CD4-positive, CD25-positive, alpha-beta regulatory T cell (primary cell): ENCODE measurements around the gene RBM19. TPM values are rescaled to one million over a fixed set of nuclear protein-coding genes. Genes with fewer than 3 reads are reported as not detected.

Source experiments
- ATAC-seq, 2 donors: fragments of 150-1000 bp; cut with Tn5 transposase; one replicate each; pipeline ENCODE4 v1.10.0; 2021; ENCODE audit warnings: low read depth in 2 of 2, moderate number of reproducible peaks in 2 of 2, moderate library complexity in 1 of 2
- DNase-seq, 3 donors: peaks; one replicate each; pipeline versions ENCODE4 v3.0.0 to v3.0.0-alpha.2; 2012 to 2022; ENCODE audit warnings: mixed read lengths in 1 of 3
- H3K27ac ChIP-seq: one replicate; pipeline ENCODE4 v1.7.0; 2013; ENCODE audit warnings: mild to moderate bottlenecking, low read length; ENCODE audit not compliant: insufficient read depth, poor library complexity, severe bottlenecking
- H3K27me3 ChIP-seq: one replicate; pipeline ENCODE4 v1.7.0; 2013; ENCODE audit warnings: low read length; ENCODE audit not compliant: control insufficient read depth, insufficient read depth
- H3K36me3 ChIP-seq: one replicate; pipeline ENCODE4 v1.7.0; 2013; ENCODE audit warnings: mild to moderate bottlenecking, low read length, moderate library complexity; ENCODE audit not compliant: control insufficient read depth, insufficient read depth
- H3K4me1 ChIP-seq: 2 replicates; pipeline ENCODE4 v1.7.0; 2013; ENCODE audit warnings: mild to moderate bottlenecking, low read length; ENCODE audit not compliant: insufficient read depth, control insufficient read depth, poor library complexity, severe bottlenecking
- H3K4me3 ChIP-seq: one replicate; pipeline ENCODE4 v1.7.0; 2013; ENCODE audit warnings: low read depth, mild to moderate bottlenecking, low read length, moderate library complexity
- H3K9me3 ChIP-seq, 2 experiments: 1 replicate in 1 of 2; 2 replicates in 1 of 2; pipeline ENCODE4 v1.7.0; 2013; ENCODE audit warnings: low read length in 2 of 2, mild to moderate bottlenecking in 1 of 2, moderate library complexity in 1 of 2; ENCODE audit not compliant: control insufficient read depth in 2 of 2
- H3K27ac Mint-ChIP-seq, 3 donors: one replicate each; pipeline ENCODE4 v1.8.0; 2020 to 2022; ENCODE audit warnings: mild to moderate bottlenecking in 3 of 3, mixed read lengths in 3 of 3, moderate library complexity in 2 of 3
- H3K27me3 Mint-ChIP-seq: one replicate; pipeline ENCODE4 v1.8.0; 2022; ENCODE audit warnings: mild to moderate bottlenecking, mixed read lengths
- H3K36me3 Mint-ChIP-seq: one replicate; pipeline ENCODE4 v1.8.0; 2020; ENCODE audit warnings: mixed read lengths
- H3K4me1 Mint-ChIP-seq, 4 donors: one replicate each; pipeline ENCODE4 v1.8.0; 2020 to 2022; ENCODE audit warnings: mixed read lengths in 4 of 4, mild to moderate bottlenecking in 1 of 4
- H3K4me3 Mint-ChIP-seq, 4 donors: one replicate each; pipeline ENCODE4 v1.8.0; 2020 to 2022; ENCODE audit warnings: mild to moderate bottlenecking in 4 of 4, mixed read lengths in 4 of 4, moderate library complexity in 3 of 4
- H3K9me3 Mint-ChIP-seq, 7 donors: one replicate each; pipeline ENCODE4 v1.8.0; 2020 to 2022; ENCODE audit warnings: mixed read lengths in 7 of 7, mild to moderate bottlenecking in 3 of 7, moderate library complexity in 2 of 7
- polyA plus RNA-seq, 4 donors: library from polyadenylated mRNA; unstranded; fragments of 300-500 nt; fragmentation: Illumina TruSeq; gene quantifications; one replicate each; pipeline ENCODE4 v1.2.3, GENCODE V29; 2021
- total RNA-seq: library from RNA; stranded (reverse); gene quantifications from one replicate; pipeline ENCODE4 v1.2.3, GENCODE V29; 2022

RBM19 gene
- total and polyA plus RNA-seq, 5 donors from 2014 or later, result 6.3 to 66.2 (median 6.9) TPM

GRCh38 chr12:113844495-113845210, 121.5 kb downstream of the RBM19 start:
- H3K27ac ChIP-seq, result no peak overlapping the region
- Mint-ChIP-seq H3K4me1 (no peaks in the 10 kb centered on the region), H3K27me3 (no peaks in the 10 kb centered on the region), H3K4me3 (no peak overlapping the region), H3K27ac (no peak overlapping the region), H3K9me3 (no peaks in the 10 kb centered on the region), H3K36me3 (peaks cover 33% of the 10 kb centered on the region)
- ATAC-seq (no peak), DNase-seq (no peak)
- peaks cover 18% of the 10 kb centered on the region for H3K36me3 ChIP-seq
- no peak overlapping the region for H3K4me3 ChIP-seq
- H3K9me3 ChIP-seq, result no peaks in the 10 kb centered on the region
- no peaks in the 10 kb centered on the region for H3K4me1 ChIP-seq
- no peaks in the 10 kb centered on the region for H3K27me3 ChIP-seq

- Mint-ChIP-seq H3K9me3 (no peaks in the 10 kb centered on the region), H3K36me3 (peaks cover 30% of the 10 kb centered on the region), H3K27me3 (no peaks in the 10 kb centered on the region), H3K27ac (peak overlapping the region in 1 of 3 donors; percentile 61), H3K4me3 (no peak overlapping the region), H3K4me1 (peaks cover 0 to 1% (median 0%) of the 10 kb centered on the region in 4 donors)
- DNase-seq (no peak), ATAC-seq (no peak)
- Histone ChIP-seq H3K27ac (no peak overlapping the region), H3K4me3 (no peak overlapping the region), H3K9me3 (no peaks in the 10 kb centered on the region), H3K36me3 (peaks cover 16% of the 10 kb centered on the region), H3K27me3 (no peaks in the 10 kb centered on the region), H3K4me1 (no peaks in the 10 kb centered on the region)
Measured at GRCh38 chr12:113842699-113843098, 123.4 kb downstream of the RBM19 start.

GRCh38 chr12:113841786-113842185, 124.3 kb downstream of the RBM19 start:
- H3K4me3 ChIP-seq, result no peak overlapping the region
- H3K36me3 ChIP-seq, result peaks cover 16% of the 10 kb centered on the region
- no peak overlapping the region for H3K4me3 Mint-ChIP-seq
- no peak overlapping the region for H3K27ac ChIP-seq
- no peaks in the 10 kb centered on the region for H3K27me3 Mint-ChIP-seq
- no peaks in the 10 kb centered on the region for H3K9me3 ChIP-seq
- peaks cover 0 to 2% (median 0%) of the 10 kb centered on the region in 4 donors for H3K4me1 Mint-ChIP-seq
- H3K27ac Mint-ChIP-seq, result peak overlapping the region in 1 of 3 donors; percentile 35
- H3K4me1 ChIP-seq, result no peaks in the 10 kb centered on the region
- ATAC-seq, result no peak
- H3K36me3 Mint-ChIP-seq, result peaks cover 28% of the 10 kb centered on the region
- no peaks in the 10 kb centered on the region for H3K9me3 Mint-ChIP-seq
- DNase-seq, result no peak
- H3K27me3 ChIP-seq, result no peaks in the 10 kb centered on the region

- ATAC-seq (no peak), DNase-seq (no peak)
- Histone ChIP-seq H3K27me3 (no peaks in the 10 kb centered on the region), H3K9me3 (no peaks in the 10 kb centered on the region), H3K27ac (no peak overlapping the region), H3K36me3 (peaks cover 16% of the 10 kb centered on the region), H3K4me3 (no peak overlapping the region), H3K4me1 (no peaks in the 10 kb centered on the region)
- Mint-ChIP-seq H3K9me3 (no peaks in the 10 kb centered on the region), H3K27me3 (no peaks in the 10 kb centered on the region), H3K36me3 (peaks cover 24% of the 10 kb centered on the region), H3K4me3 (no peak overlapping the region), H3K27ac (peak overlapping the region in 2 of 3 donors; percentile 46 to 87), H3K4me1 (peaks cover 0 to 2% (median 0%) of the 10 kb centered on the region in 4 donors)
Measured at GRCh38 chr12:113840401-113841042, 125.6 kb downstream of the RBM19 start.

- Histone ChIP-seq H3K27ac (no peak overlapping the region), H3K4me1 (no peaks in the 10 kb centered on the region), H3K27me3 (no peaks in the 10 kb centered on the region), H3K36me3 (peaks cover 9% of the 10 kb centered on the region), H3K9me3 (no peaks in the 10 kb centered on the region), H3K4me3 (no peak overlapping the region)
- Mint-ChIP-seq H3K36me3 (peaks cover 28% of the 10 kb centered on the region), H3K9me3 (no peaks in the 10 kb centered on the region), H3K4me1 (peaks cover 0 to 5% (median 0%) of the 10 kb centered on the region in 4 donors), H3K27me3 (no peaks in the 10 kb centered on the region), H3K27ac (no peak overlapping the region), H3K4me3 (no peak overlapping the region)
- no peak for DNase-seq
- no peak for ATAC-seq
Measured at GRCh38 chr12:113838896-113839295, 127.2 kb downstream of the RBM19 start.

GRCh38 chr12:113837528-113838296, 128.4 kb downstream of the RBM19 start:
- H3K27me3 Mint-ChIP-seq, result no peaks in the 10 kb centered on the region
- H3K36me3 ChIP-seq, result peaks cover 3% of the 10 kb centered on the region
- H3K4me3 ChIP-seq, result no peak overlapping the region
- H3K4me1 ChIP-seq, result no peaks in the 10 kb centered on the region
- no peaks in the 10 kb centered on the region for H3K9me3 ChIP-seq
- no peak overlapping the region for H3K27ac ChIP-seq
- peak overlapping the region in 2 of 3 donors; percentile 25 to 55 for H3K27ac Mint-ChIP-seq
- H3K36me3 Mint-ChIP-seq, result peaks cover 28% of the 10 kb centered on the region
- H3K4me1 Mint-ChIP-seq, result peaks cover 0 to 5% (median 0%) of the 10 kb centered on the region in 4 donors
- no peak overlapping the region for H3K4me3 Mint-ChIP-seq
- no peaks in the 10 kb centered on the region for H3K27me3 ChIP-seq
- DNase-seq (no peak), ATAC-seq (no peak)
- no peaks in the 10 kb centered on the region for H3K9me3 Mint-ChIP-seq

- H3K27me3 Mint-ChIP-seq, result no peaks in the 10 kb centered on the region
- H3K4me1 Mint-ChIP-seq, result peaks cover 0 to 5% (median 0%) of the 10 kb centered on the region in 4 donors
- no peaks in the 10 kb centered on the region for H3K9me3 ChIP-seq
- no peak overlapping the region for H3K4me3 Mint-ChIP-seq
- H3K27me3 ChIP-seq, result no peaks in the 10 kb centered on the region
- ATAC-seq, result no peak
- no peaks in the 10 kb centered on the region for H3K4me1 ChIP-seq
- H3K4me3 ChIP-seq, result no peak overlapping the region
- peaks cover 23% of the 10 kb centered on the region for H3K36me3 Mint-ChIP-seq
- H3K27ac ChIP-seq, result no peak overlapping the region
- H3K36me3 ChIP-seq, result no peaks in the 10 kb centered on the region
- no peaks in the 10 kb centered on the region for H3K9me3 Mint-ChIP-seq
- H3K27ac Mint-ChIP-seq, result peak overlapping the region in 2 of 3 donors; percentile 25 to 38
- DNase-seq, result no peak
Measured at GRCh38 chr12:113837084-113837483, 129.0 kb downstream of the RBM19 start.
